ENCODE data around the gene ITIH1.

DNA sequence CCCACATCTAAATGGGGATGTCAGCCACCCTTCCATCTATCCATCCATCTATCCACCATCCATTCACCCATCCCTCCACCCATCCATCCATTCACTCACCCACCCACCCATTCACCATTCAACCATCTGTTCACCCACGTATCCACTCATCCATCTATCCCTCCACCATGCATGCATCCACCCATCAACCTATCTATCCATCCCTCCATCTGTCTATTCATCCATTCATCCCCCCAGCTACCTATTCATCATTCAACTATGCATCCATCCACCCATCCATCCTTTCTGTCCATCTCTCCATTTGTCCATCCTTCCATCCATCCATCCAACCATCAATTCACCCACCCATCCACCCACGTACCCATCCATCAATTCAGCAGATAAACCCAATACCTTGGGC lies 31.8 kb downstream of the ITIH1 start:
- TF ChIP-seq POLR2A (IDR thresholded peaks at IDR 0.05) (no peak), CTCF (IDR thresholded peaks at IDR 0.05) (no peak)
